ENCODE results near the gene GPX3. TPM values are rescaled to one million over a fixed set of nuclear protein-coding genes. Genes with fewer than 3 reads are reported as not detected.

GPX3 gene
- total and polyA plus RNA-seq, 10 donors, result 78.7 to 886 (median 303) TPM

DNA sequence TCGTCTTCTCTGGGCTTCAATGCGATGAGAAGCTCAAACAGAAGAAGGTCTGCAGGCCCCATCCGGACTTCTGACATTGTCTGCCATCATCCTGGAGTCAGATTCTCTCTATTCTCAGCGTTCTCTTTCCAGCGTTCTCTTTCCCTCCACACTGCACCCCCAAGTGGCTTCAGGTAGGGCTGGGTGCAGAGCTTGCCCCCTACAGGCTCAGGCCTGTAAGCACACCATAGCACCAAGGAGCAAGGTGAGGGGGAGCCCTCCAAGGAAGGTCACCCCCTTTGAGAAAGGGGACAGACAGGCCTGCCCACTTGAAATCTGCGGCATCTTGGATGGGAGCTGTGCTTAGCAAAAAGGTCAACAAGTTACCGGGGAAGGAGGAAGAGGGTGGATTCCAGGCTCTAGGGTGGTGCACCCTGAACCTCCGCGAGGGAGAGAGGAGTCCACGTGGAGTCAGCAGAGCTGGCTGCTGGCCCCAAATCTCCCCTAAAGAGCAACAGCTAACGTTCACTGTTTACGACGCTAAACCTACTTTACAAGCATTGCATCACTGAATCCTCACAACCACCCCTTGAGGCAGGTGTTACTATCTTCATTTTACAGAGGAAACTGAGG is 27.5 kb downstream of the GPX3 start:
- TF ChIP-seq, protein P1, sequence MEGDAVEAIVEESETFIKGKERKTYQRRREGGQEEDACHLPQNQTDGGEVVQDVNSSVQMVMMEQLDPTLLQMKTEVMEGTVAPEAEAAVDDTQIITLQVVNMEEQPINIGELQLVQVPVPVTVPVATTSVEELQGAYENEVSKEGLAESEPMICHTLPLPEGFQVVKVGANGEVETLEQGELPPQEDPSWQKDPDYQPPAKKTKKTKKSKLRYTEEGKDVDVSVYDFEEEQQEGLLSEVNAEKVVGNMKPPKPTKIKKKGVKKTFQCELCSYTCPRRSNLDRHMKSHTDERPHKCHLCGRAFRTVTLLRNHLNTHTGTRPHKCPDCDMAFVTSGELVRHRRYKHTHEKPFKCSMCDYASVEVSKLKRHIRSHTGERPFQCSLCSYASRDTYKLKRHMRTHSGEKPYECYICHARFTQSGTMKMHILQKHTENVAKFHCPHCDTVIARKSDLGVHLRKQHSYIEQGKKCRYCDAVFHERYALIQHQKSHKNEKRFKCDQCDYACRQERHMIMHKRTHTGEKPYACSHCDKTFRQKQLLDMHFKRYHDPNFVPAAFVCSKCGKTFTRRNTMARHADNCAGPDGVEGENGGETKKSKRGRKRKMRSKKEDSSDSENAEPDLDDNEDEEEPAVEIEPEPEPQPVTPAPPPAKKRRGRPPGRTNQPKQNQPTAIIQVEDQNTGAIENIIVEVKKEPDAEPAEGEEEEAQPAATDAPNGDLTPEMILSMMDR (IDR thresholded peaks at IDR 0.05 in 8 of 11, conservative IDR thresholded peaks at IDR 0.05 in 3 of 11), result peak; percentile 49 to 84 (median 76)
- TF ChIP-seq POLR2AphosphoS5 (IDR thresholded peaks at IDR 0.05) (peak in 2 of 3 donors; percentile 45 to 47), POLR2A (IDR thresholded peaks at IDR 0.05) (no peak)
- intact Hi-C loops (cut with DNase I; ENCODE audit: low total_unique reads), result no loop called here
- H3K4me3 ChIP-seq, result no peak overlapping the region
- H3K4me1 ChIP-seq, result peaks cover 5 to 44% (median 26%) of the 10 kb centered on the region in 6 donors
- no peaks in the 10 kb centered on the region for H3K9me3 ChIP-seq
- WGBS, 5 donors, result 54 to 77% (median 72%) methylated on average over 13 of the region's 13 CpGs
- no peaks in the 10 kb centered on the region for H3K27me3 ChIP-seq (replicated peaks in 1 of 7)
- H3K36me3 ChIP-seq, result peaks cover 0 to 100% (median 90%) of the 10 kb centered on the region in 6 donors
- no peak for DNase-seq
- peak overlapping the region in 2 of 8 donors; percentile 6 to 31 for H3K27ac ChIP-seq

DNA sequence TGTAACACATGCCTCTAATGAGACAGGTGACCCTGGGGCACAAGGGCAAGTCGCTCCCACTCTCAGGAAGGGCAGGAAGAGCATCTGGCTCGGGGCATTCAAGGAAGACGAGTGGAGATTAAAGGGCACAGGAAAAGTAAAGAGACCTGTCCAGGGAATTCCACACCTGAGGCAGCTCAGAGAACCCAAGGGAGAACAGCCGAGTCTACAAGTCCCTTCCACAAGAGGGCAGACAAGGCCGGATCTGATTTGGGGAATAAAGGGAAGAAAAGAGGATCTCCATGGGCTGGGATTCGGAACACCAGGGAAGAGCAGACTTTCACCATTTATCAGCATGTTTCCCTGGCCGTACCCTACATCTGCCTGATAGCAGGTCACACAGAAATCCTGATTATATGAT is 28.1 kb downstream of the GPX3 start:
- H3K9me3 ChIP-seq, result no peaks in the 10 kb centered on the region
- H3K27ac ChIP-seq, result no peak overlapping the region
- H3K36me3 ChIP-seq, result peaks cover 0 to 99% (median 88%) of the 10 kb centered on the region in 6 donors
- intact Hi-C loops (cut with DNase I; ENCODE audit: low total_unique reads), result no loop called here
- DNase-seq, result no peak
- no peak overlapping the region for H3K4me3 ChIP-seq
- no peaks in the 10 kb centered on the region for H3K27me3 ChIP-seq (replicated peaks in 1 of 7)
- 57 to 83% (median 73%) methylated on average over 7 of the region's 7 CpGs for WGBS, 5 donors
- TF ChIP-seq POLR2AphosphoS5 (IDR thresholded peaks at IDR 0.05), result no peak
- TF ChIP-seq, protein P1 (IDR thresholded peaks at IDR 0.05 in 8 of 11, conservative IDR thresholded peaks at IDR 0.05 in 3 of 11), result peak in 1 of 11 experiments; percentile 21
- H3K4me1 ChIP-seq, result peaks cover 5 to 50% (median 29%) of the 10 kb centered on the region in 6 donors

DNA sequence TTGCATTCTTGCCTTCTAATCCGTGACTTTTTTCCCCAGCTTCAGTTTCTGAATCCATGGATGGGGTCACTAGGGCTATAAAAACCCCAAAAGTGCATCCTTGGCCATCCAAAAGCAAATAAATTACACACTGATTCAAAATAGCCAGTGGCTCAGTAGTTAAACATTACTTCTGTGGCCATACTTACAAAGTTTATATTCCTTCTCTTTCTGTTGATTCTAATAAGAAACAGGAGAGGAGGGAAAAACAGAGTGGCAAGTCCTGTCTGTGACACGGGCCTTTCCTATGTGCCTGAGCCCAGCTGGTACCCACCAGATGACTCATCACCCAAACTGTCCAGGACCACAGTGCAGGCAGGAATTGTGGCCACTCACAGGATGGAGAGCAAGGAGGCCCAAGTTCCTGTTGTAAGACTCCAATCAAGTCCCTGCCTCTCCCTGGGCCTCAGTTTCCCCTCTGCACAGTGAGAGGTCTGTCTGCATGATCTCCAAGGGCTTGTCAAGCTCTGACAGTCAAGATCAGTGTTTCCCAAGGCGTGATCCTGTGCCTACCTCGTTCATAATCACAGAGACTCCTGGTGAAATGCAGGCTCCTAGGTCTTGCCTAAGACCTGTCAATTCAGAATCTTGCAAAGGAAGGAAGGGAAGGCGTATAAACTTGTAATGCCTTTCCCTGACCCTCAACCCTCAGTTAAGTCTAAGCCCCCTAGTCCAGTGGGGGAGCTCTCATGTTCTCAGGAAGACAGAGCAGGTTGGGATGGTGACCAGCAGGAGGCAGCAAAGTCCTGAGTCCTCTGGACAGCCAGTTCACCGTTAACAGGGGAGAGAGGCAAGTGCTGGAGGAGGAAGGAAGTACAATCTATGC is 30.9 kb downstream of the GPX3 start:
- H3K27ac ChIP-seq, result peak overlapping the region in 7 of 8 donors; percentile 12 to 95 (median 69)
- peak; percentile 91 for DNase-seq
- H3K27me3 ChIP-seq (replicated peaks in 1 of 7), result no peaks in the 10 kb centered on the region
- H3K4me1 ChIP-seq, result peaks cover 5 to 76% (median 39%) of the 10 kb centered on the region in 6 donors
- 53 to 70% (median 62%) methylated on average over 6 of the region's 6 CpGs for WGBS, 5 donors
- H3K9me3 ChIP-seq, result no peaks in the 10 kb centered on the region
- H3K4me3 ChIP-seq, result no peak overlapping the region
- TF ChIP-seq, protein P1 (IDR thresholded peaks at IDR 0.05 in 8 of 11, conservative IDR thresholded peaks at IDR 0.05 in 3 of 11), result peak; percentile 58 to 95 (median 86)
- TF ChIP-seq POLR2AphosphoS5 (IDR thresholded peaks at IDR 0.05) (peak in 1 of 3 donors; percentile 79), POLR2A (IDR thresholded peaks at IDR 0.05) (no peak)
- intact Hi-C loops (cut with DNase I; ENCODE audit: low total_unique reads), result loop anchor here (5.0 kb wide), 1 partner anchor 66 kb away; no protein-coding TSS in a partner anchor
- H3K36me3 ChIP-seq, result peaks cover 0 to 99% (median 87%) of the 10 kb centered on the region in 6 donors

All from spleen (tissue), 11 donors.